ENCODE measurements around the gene RBM39. TPM values are rescaled to one million over a fixed set of nuclear protein-coding genes. Genes with fewer than 3 reads are reported as not detected.

Gene RBM39
- total RNA-seq, 3 donors from 2014 or later (not counting 1 experiment from before 2014, with no cell fraction given) = 1,431 to 1,555 (median 1,445) TPM

DNA sequence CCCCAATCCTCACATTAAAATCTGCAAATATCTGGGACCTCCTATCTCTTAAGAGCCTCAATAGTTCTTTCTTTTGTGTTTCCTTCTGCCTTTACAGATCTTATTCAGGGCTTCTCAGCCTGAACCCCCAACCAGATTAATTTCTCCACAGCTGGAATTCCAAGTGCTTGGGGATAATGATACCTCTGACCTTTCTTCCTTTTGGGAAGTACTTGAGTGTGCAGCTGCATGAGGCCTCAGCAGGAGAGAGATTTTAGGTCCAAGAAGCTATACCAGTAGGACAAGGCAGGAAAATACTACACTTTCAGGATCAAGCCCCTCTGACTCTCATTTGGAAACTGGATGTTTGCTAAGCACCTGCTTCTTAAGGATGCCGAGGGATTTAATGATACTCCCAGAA is 32.3 kb upstream of the RBM39 start:
- TF ChIP-seq, protein P1, sequence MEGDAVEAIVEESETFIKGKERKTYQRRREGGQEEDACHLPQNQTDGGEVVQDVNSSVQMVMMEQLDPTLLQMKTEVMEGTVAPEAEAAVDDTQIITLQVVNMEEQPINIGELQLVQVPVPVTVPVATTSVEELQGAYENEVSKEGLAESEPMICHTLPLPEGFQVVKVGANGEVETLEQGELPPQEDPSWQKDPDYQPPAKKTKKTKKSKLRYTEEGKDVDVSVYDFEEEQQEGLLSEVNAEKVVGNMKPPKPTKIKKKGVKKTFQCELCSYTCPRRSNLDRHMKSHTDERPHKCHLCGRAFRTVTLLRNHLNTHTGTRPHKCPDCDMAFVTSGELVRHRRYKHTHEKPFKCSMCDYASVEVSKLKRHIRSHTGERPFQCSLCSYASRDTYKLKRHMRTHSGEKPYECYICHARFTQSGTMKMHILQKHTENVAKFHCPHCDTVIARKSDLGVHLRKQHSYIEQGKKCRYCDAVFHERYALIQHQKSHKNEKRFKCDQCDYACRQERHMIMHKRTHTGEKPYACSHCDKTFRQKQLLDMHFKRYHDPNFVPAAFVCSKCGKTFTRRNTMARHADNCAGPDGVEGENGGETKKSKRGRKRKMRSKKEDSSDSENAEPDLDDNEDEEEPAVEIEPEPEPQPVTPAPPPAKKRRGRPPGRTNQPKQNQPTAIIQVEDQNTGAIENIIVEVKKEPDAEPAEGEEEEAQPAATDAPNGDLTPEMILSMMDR (IDR thresholded peaks at IDR 0.05) = no peak
- peaks cover 55 to 59% of the 10 kb centered on the region in 2 donors for H3K4me1 Mint-ChIP-seq
- no peaks in the 10 kb centered on the region for H3K9me3 ChIP-seq (ENCODE audit: control insufficient read depth, insufficient read depth, low read length)
- no peaks in the 10 kb centered on the region for H3K9me3 Mint-ChIP-seq
- H3K4me3 ChIP-seq (ENCODE audit: low read length) = no peak overlapping the region
- no peaks in the 10 kb centered on the region for H3K27me3 Mint-ChIP-seq (ENCODE audit: low read depth in 2 of 2)
- peaks cover 6% of the 10 kb centered on the region for H3K36me3 ChIP-seq (ENCODE audit: control insufficient read depth, insufficient read depth, low read length)
- intact Hi-C loops (cut with micrococcal nuclease) = loop anchor here (10.0 kb wide), 1 partner anchor 50 kb away; no protein-coding TSS in a partner anchor
- H3K27ac ChIP-seq (ENCODE audit: low read length) = no peak overlapping the region
- H3K4me3 Mint-ChIP-seq = peak overlapping the region; percentile 96
- H3K27ac Mint-ChIP-seq = peak overlapping the region; percentile 98 to 100
- H3K36me3 Mint-ChIP-seq = peaks cover 7% of the 10 kb centered on the region
- WGBS (ENCODE audit: insufficient coverage) = 100% methylated on average over 1 of the region's 1 CpG
- H3K27me3 ChIP-seq (ENCODE audit: control insufficient read depth, insufficient read depth, low read length) = no peaks in the 10 kb centered on the region
- peaks cover 50% of the 10 kb centered on the region for H3K4me1 ChIP-seq (ENCODE audit: control insufficient read depth, insufficient read depth, low read length)
- DNase-seq (no peak), ATAC-seq (no peak)

- peak overlapping the region; percentile 46 for H3K4me3 ChIP-seq (ENCODE audit: low read length)
- Mint-ChIP-seq H3K4me3 (peak overlapping the region; percentile 96), H3K9me3 (no peaks in the 10 kb centered on the region), H3K27me3 (ENCODE audit: low read depth in 2 of 2) (no peaks in the 10 kb centered on the region), H3K4me1 (peaks cover 65 to 66% of the 10 kb centered on the region in 2 donors), H3K36me3 (peaks cover 7% of the 10 kb centered on the region), H3K27ac (peak overlapping the region; percentile 98 to 100)
- ATAC-seq (no peak), DNase-seq (peak; percentile 26 to 77)
- TF ChIP-seq, protein P1 (IDR thresholded peaks at IDR 0.05) = no peak
- WGBS (ENCODE audit: insufficient coverage) = 12% methylated on average over 8 of the region's 8 CpGs
- peaks cover 59% of the 10 kb centered on the region for H3K4me1 ChIP-seq (ENCODE audit: control insufficient read depth, insufficient read depth, low read length)
- intact Hi-C loops (cut with micrococcal nuclease) = loop anchor here (10.0 kb wide), 1 partner anchor 48 kb away; no protein-coding TSS in a partner anchor
- peak overlapping the region; percentile 99 for H3K27ac ChIP-seq (ENCODE audit: low read length)
- H3K36me3 ChIP-seq (ENCODE audit: control insufficient read depth, insufficient read depth, low read length) = peaks cover 6% of the 10 kb centered on the region
- no peaks in the 10 kb centered on the region for H3K27me3 ChIP-seq (ENCODE audit: control insufficient read depth, insufficient read depth, low read length)
- H3K9me3 ChIP-seq (ENCODE audit: control insufficient read depth, insufficient read depth, low read length) = no peaks in the 10 kb centered on the region
These were observed 31.2 kb upstream of the RBM39 start for GRCh38 chr20:35773154-35773751.

DNA sequence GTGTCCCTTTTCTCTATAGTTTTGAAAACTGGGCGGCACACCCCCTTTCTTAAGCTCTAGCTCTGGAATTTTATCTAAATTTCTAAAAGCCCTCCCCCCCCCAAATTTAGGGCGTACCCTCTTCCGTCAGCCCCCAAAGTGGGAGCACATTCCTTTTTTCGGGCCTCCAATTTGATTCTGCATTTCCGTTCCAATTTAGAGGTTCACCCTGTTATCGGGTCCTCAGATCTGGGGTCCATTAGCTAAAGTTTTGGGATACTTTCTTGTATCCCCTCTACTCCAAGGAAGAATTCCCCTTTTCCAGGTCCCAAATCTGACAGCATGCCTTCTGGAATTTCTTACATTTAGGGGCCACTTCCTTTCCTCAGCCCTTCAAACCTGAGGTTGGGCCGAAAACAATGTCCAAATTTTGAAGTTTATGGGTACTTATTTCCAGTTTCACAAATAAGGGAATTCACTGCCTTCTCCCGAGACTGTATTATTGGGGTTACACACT is 30.6 kb upstream of the RBM39 start:
- peaks cover 66% of the 10 kb centered on the region for H3K4me1 ChIP-seq (ENCODE audit: control insufficient read depth, insufficient read depth, low read length)
- peaks cover 7% of the 10 kb centered on the region for H3K36me3 Mint-ChIP-seq
- ATAC-seq = no peak
- WGBS (ENCODE audit: insufficient coverage) = 1% methylated on average over 7 of the region's 8 CpGs
- peak overlapping the region; percentile 46 for H3K4me3 ChIP-seq (ENCODE audit: low read length)
- peak overlapping the region; percentile 98 to 100 for H3K27ac Mint-ChIP-seq
- peak overlapping the region; percentile 96 for H3K4me3 Mint-ChIP-seq
- no peak for DNase-seq
- peak overlapping the region; percentile 99 for H3K27ac ChIP-seq (ENCODE audit: low read length)
- no peaks in the 10 kb centered on the region for H3K27me3 ChIP-seq (ENCODE audit: control insufficient read depth, insufficient read depth, low read length)
- H3K9me3 Mint-ChIP-seq = no peaks in the 10 kb centered on the region
- intact Hi-C loops (cut with micrococcal nuclease) = loop anchor here (10.0 kb wide), 1 partner anchor 48 kb away; no protein-coding TSS in a partner anchor
- peaks cover 6% of the 10 kb centered on the region for H3K36me3 ChIP-seq (ENCODE audit: control insufficient read depth, insufficient read depth, low read length)
- peaks cover 71% of the 10 kb centered on the region in 2 donors for H3K4me1 Mint-ChIP-seq
- H3K27me3 Mint-ChIP-seq (ENCODE audit: low read depth in 2 of 2) = no peaks in the 10 kb centered on the region
- no peaks in the 10 kb centered on the region for H3K9me3 ChIP-seq (ENCODE audit: control insufficient read depth, insufficient read depth, low read length)
- TF ChIP-seq, protein P1 (IDR thresholded peaks at IDR 0.05) = no peak
